GM13977 (cell line): ENCODE measurements around the gene TMEM184B.

ENCODE experiments used
- DNase-seq: peaks from one replicate; pipeline ENCODE4 v3.0.0; 2012; ENCODE audit warnings: low spot score
- CTCF ChIP-seq: IDR thresholded peaks from 2 replicates; pipeline ENCODE4 v1.5.1; 2012; ENCODE audit warnings: mild to moderate bottlenecking, control low read depth; ENCODE audit not compliant: insufficient read depth; ENCODE audit errors: extremely low read depth, missing control alignments
- in situ Hi-C: fragments of 300-500 bp; cut with MboI; formaldehyde crosslinking; loops from one replicate; pipeline ENCODE4 v1.12.0; 2022; ENCODE audit warnings: low sequenced_read_pairs, low pct_unique_long_range_greater_than_20kb, mixed read lengths, inconsistent platforms; ENCODE audit not compliant: unreplicated experiment

TMEM184B gene

GRCh38 chr22:38193580-38193979, 79.2 kb downstream of the TMEM184B start:
- in situ Hi-C loops, result no loop called here
- no peak for TF ChIP-seq CTCF
- no peak for DNase-seq

- no peak for DNase-seq
- in situ Hi-C loops, result no loop called here
- TF ChIP-seq CTCF, result no peak
Observed at GRCh38 chr22:38192475-38192863, 80.3 kb downstream of the TMEM184B start.

GRCh38 chr22:38191731-38192474, 80.9 kb downstream of the TMEM184B start:
- TF ChIP-seq CTCF, result no peak
- no peak for DNase-seq
- in situ Hi-C loops, result no loop called here

- in situ Hi-C loops, result no loop called here
- no peak for TF ChIP-seq CTCF
- DNase-seq, result no peak
Observed at GRCh38 chr22:38191055-38191454, 81.8 kb downstream of the TMEM184B start.

GRCh38 chr22:38190581-38190980, 82.2 kb downstream of the TMEM184B start:
- in situ Hi-C loops, result no loop called here
- DNase-seq, result no peak
- no peak for TF ChIP-seq CTCF

- in situ Hi-C loops, result no loop called here
Observed at GRCh38 chr22:38189104-38189503, 83.7 kb downstream of the TMEM184B start.

More at GRCh38 chr22:38189104-38189503, 83.7 kb downstream of the TMEM184B start:
- DNase-seq, result no peak
- TF ChIP-seq CTCF, result no peak
